Esophagus squamous epithelium (tissue), 4 donors: ENCODE data around the gene PRKAR1A.

Experiments
- POLR2A ChIP-seq, 4 donors: fragments of 450-650 bp; IDR thresholded peaks; one replicate each; pipeline ENCODE4 v1.6.1; 2017; ENCODE audit warnings: antibody characterized with exemption in 4 of 4, mild to moderate bottlenecking in 4 of 4, moderate library complexity in 3 of 4
- TF ChIP-seq, protein P1 (sequence below), 6 experiments: fragments of 450-650 bp in 4 of 6; fragments of 200-600 bp in 2 of 6; sonication (generic) in 2 of 6; IDR thresholded peaks; one replicate each; pipeline ENCODE4 v1.5.1; 2016 to 2019; ENCODE audit warnings: antibody characterized with exemption in 6 of 6, mild to moderate bottlenecking in 4 of 6, moderate library complexity in 4 of 6

DNA sequence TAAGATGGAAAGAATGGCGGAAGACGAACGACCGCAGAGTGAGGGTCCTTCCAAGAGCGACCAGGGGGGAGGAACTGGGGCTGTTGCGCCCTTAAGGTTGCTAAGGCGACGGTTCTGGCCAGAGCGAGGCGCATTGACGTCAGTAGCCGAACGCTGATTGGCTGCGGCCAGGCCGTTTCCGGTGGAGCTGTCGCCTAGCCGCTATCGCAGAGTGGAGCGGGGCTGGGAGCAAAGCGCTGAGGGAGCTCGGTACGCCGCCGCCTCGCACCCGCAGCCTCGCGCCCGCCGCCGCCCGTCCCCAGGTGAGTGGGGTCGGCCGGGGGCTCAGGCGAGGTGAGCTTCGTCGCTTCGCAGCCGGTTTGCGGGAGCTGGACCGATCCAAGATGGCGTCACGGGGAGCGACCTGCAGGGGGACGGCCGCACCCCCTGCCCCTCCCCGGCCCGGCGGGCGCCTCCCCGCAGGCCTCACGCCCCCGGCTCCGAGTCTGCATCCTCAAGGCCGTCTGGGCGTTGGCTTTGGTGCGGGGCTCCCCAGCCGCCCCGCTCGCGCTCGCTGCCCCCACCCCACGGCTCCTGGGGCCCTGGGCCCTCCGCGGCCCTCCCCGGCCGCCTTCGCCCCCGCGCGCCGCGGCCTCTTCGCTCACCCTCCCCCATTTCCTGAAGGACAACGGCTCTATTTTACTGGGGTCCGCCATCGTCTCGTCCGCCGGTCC lies at the start of gene PRKAR1A:
- TF ChIP-seq, protein P1, sequence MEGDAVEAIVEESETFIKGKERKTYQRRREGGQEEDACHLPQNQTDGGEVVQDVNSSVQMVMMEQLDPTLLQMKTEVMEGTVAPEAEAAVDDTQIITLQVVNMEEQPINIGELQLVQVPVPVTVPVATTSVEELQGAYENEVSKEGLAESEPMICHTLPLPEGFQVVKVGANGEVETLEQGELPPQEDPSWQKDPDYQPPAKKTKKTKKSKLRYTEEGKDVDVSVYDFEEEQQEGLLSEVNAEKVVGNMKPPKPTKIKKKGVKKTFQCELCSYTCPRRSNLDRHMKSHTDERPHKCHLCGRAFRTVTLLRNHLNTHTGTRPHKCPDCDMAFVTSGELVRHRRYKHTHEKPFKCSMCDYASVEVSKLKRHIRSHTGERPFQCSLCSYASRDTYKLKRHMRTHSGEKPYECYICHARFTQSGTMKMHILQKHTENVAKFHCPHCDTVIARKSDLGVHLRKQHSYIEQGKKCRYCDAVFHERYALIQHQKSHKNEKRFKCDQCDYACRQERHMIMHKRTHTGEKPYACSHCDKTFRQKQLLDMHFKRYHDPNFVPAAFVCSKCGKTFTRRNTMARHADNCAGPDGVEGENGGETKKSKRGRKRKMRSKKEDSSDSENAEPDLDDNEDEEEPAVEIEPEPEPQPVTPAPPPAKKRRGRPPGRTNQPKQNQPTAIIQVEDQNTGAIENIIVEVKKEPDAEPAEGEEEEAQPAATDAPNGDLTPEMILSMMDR (IDR thresholded peaks at IDR 0.05) = peak in 3 of 6 experiments; percentile 7 to 25 (median 16)
- TF ChIP-seq POLR2A (IDR thresholded peaks at IDR 0.05) = peak in 2 of 4 donors; percentile 85 to 98
